RPMI7951 (cell line): Measurements from ENCODE around the gene CCDC92B. TPM values are rescaled to one million over a fixed set of nuclear protein-coding genes. Genes with fewer than 3 reads are reported as not detected.
"Not testable (repeated sequence)": the region's sequence is repeated elsewhere in the genome, so short reads cannot be mapped to it uniquely, and the experiment has no call there.

Experiments
- DNase-seq: peaks from one replicate; pipeline ENCODE4 v3.0.0-alpha.2; 2012; ENCODE audit warnings: low read depth
- total RNA-seq: library from RNA; depleted of rRNA; stranded (reverse); fragments of >200 nt; shearing (Covaris generic); gene quantifications from 2 replicates; pipeline ENCODE4 v1.2.3, GENCODE V29; 2014; rRNA removed

Gene CCDC92B
- total RNA-seq, 1 experiment from 2014 or later: not detected

DNA sequence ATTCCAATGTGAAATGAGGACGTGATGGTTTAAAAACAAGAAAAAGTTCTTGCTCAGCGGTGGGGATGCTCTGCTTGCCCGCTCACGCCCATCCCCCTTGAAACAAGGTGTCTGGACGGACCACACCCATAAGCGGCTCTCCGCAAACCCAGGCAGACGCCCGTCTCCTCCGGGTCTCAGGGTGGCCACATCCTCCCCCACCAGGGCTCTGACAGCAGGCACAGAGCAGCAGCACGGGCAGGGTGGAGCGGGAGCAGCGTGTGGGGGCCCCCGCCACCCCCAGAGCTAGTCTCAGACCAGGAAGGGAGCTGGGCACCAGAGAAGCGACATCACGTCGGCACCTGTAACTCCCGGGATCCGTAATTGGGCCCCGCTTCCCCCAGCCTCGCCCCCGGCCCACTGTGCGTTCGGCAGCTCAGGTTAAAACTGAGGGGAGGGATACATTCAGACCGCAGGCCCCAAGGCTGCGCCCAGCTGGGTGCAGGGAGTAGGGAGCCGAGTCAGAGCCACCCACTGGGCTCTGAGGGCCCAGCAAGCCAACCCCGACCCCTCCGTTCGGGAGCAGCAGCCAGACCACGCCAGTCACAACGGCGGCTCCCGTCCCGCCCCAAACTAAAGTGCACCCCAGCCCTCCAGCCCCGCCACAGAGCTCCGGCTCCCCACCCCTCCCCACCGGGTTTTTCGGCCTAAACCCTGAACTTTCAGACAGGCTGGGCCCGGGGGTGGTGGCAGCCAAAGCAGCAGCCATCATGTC lies 59.9 kb downstream of the CCDC92B start:
- DNase-seq: no peak

- DNase-seq: no peak
Observed at GRCh38 chr17:2688351-2689342, 60.8 kb downstream of the CCDC92B start.

DNA sequence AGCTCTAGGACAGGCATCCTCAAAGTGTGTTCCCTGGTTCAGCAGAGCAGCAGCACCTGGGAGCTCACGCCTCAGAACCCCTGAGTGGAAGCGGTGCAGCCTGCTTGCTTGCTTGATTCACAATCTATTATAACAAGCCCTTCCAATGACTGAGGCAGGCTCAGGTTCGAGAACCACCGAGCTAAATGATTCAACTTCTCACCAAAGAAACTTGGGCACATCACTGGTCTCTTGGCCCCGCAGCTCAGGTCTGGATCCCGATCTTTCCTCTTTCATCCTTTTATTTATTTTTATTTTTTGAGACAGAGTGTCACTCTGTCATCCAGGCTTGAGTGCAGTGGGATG lies 62.4 kb downstream of the CCDC92B start:
- no peak for DNase-seq

DNA sequence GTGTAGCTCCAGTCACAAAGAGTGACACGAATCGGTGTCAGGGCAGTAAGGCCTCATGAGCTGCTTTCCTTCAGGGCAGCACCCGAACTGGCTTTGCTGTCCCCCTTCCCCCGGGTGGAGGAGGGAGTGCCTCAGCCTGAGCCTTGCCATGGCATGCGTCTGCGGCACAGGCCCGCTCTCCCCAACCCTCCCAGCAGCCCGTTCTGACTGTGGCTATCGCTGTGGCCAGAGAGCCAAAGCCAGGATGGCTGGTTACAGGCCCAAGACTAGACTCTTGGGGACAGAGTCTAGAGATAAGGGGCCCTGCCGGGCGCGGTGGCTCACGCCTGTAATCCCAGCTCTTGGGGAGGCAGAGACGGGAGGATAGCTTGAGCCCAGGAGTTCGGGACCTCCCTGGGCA lies 63.8 kb downstream of the CCDC92B start:
- no peak for DNase-seq

DNA sequence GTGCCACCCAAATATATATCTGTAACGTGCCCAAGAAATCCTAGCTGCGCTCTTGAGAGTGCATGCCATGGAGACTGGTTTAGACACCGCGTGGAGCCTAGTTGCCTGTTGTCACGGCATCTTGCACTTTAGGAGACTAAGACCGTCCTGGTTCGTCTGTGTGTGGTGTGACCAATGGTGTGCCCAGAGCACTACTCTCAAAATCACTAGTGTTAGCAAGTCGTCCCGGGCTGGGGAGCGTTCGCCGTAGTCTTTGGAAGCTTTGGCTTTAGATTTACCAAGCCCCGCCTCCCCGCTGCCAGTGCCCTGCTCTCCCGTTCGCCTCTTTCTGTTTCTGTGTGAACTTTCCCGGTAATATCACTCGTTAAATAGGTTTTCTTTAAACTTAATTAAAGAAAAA lies 64.9 kb downstream of the CCDC92B start:
- no peak for DNase-seq

DNA sequence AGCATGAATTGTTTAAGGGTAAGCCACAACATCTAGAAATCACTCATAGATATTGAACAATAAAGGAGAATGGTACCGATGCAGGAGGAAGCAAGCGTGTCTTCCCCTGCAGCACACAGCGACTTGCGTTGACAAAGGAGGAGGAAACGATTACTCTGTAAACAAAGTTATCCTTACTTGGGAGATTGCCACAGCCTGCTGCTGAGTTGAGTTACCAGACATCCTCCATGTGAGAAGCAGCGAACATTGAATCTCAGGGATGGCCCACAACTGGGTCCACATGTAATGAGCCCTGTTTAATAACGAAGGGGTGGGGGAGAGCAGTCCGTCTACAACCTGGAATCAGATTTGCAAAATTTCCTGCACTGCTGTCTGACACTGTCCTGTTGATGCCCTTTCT lies 65.5 kb downstream of the CCDC92B start:
- DNase-seq: no peak

DNA sequence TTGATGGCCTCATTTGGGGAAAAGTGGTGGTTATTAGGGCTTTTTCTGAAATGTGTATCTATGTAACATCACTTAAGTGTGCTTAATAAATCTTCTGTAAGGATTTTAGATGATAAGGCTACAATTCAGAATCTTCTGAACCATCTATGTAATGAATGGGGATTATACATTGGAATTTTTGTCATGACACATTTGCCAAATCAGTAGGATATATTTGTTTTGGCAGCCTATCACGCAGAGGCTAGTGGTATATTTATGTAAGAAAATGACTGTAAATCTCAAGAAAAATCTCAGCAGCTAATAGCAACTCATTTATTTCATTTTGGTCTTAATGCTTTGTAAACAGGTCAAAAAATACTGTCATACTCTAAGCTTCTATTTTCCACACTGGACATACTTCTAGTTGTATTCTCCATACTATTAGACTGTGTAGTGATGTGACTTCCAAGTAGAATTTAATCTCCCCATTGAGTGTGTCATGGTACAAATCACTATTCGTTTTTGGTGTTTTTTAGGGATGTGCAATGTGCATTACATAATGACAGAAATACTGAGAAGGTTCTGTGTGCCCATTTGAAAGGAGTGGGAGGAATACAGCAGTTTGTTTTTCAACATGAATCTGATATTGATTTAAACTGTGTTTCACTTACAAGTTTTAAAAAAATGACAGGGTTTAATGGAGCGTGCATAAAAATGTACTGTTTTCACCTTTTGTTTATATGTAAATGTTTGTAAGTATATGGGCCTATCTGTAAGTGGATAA lies 67.1 kb downstream of the CCDC92B start:
- no peak for DNase-seq

DNA sequence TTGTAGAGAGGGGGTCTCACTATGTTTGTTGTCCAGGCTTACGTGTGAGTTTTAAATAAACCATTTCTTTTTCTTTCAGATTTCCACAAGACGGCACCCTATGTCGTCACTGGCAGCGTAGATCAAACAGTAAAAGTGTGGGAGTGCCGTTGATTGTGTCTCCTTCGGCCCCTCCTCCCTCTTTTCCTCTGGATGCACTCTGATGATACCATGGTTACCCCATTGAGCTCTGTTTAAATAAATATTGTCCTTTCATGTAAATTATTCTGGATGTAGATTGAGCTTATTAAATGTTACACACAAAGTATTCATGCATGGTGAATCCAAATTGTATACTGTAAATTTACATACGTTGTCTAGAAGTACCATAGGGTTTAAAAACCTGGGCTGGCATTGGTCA lies 67.8 kb downstream of the CCDC92B start:
- DNase-seq: no peak

- no peak for DNase-seq
Observed at GRCh38 chr17:2680961-2681360, 68.5 kb downstream of the CCDC92B start.

GRCh38 chr17:2679247-2679646 lies 70.2 kb downstream of the CCDC92B start:
- not testable (repeated sequence) for DNase-seq

Other genes starting within 250 kb of the CCDC92B start
- gene METTL16, start 237.8 kb downstream of the CCDC92B start, total RNA-seq: 19.1 and 23.3 TPM in 2 replicates
- 93.9 and 106 TPM in 2 replicates for gene PAFAH1B1, start 156.0 kb downstream of the CCDC92B start, total RNA-seq
- 12.1 and 17.3 TPM in 2 replicates for gene CLUH, start 37.9 kb downstream of the CCDC92B start, total RNA-seq
- gene RAP1GAP2, start 46.8 kb upstream of the CCDC92B start, total RNA-seq: 1.2 and 1.3 TPM in 2 replicates